ENCODE results near the gene EPHA6.

The EPHA6 gene

GRCh38 chr3:97719156-97719821 lies 904.9 kb downstream of the EPHA6 start:
- H3K27ac ChIP-seq (ENCODE audit: low read length), result no peak overlapping the region
- DNase-seq (peak; percentile 69), ATAC-seq (ENCODE audit: insufficient read depth, low read depth) (peak; percentile 98)
- H3K9me3 ChIP-seq (ENCODE audit: insufficient read depth, low read length, severe bottlenecking), result no peaks in the 10 kb centered on the region
- H3K27me3 ChIP-seq (ENCODE audit: insufficient read depth, low read length, poor library complexity), result peaks cover 8% of the 10 kb centered on the region
- H3K4me2 ChIP-seq (ENCODE audit: insufficient read depth, low read length), result peak overlapping the region; percentile 50; the same call in 1 of the 2 replicates
- no peak overlapping the region for H3K9ac ChIP-seq (ENCODE audit: low read depth, low read length)
- no peaks in the 10 kb centered on the region for H4K20me1 ChIP-seq (ENCODE audit: insufficient read depth, low read length)
- H3K4me1 ChIP-seq (ENCODE audit: insufficient read depth, low read length), result peaks cover 2% of the 10 kb centered on the region; the same call in 1 of the 2 replicates
- H3K4me3 ChIP-seq (ENCODE audit: low read depth in 1 of 2, low read length in 2 of 2), result no peak overlapping the region
- no peaks in the 10 kb centered on the region for H3K79me2 ChIP-seq (ENCODE audit: insufficient read depth, low read length)
- no peaks in the 10 kb centered on the region for H3K36me3 ChIP-seq (ENCODE audit: insufficient read depth, low read length)
- no peak overlapping the region for H2AFZ ChIP-seq (ENCODE audit: low read depth, low read length)
- no peak for TF ChIP-seq EZH2 (IDR thresholded peaks at IDR 0.05; ENCODE audit: borderline replicate concordance, low read depth, low read length, severe bottlenecking)
- TF ChIP-seq, protein P1, sequence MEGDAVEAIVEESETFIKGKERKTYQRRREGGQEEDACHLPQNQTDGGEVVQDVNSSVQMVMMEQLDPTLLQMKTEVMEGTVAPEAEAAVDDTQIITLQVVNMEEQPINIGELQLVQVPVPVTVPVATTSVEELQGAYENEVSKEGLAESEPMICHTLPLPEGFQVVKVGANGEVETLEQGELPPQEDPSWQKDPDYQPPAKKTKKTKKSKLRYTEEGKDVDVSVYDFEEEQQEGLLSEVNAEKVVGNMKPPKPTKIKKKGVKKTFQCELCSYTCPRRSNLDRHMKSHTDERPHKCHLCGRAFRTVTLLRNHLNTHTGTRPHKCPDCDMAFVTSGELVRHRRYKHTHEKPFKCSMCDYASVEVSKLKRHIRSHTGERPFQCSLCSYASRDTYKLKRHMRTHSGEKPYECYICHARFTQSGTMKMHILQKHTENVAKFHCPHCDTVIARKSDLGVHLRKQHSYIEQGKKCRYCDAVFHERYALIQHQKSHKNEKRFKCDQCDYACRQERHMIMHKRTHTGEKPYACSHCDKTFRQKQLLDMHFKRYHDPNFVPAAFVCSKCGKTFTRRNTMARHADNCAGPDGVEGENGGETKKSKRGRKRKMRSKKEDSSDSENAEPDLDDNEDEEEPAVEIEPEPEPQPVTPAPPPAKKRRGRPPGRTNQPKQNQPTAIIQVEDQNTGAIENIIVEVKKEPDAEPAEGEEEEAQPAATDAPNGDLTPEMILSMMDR (IDR thresholded peaks at IDR 0.05; ENCODE audit: borderline replicate concordance, extremely low read depth, low read length, poor library complexity, severe bottlenecking), result peak; percentile 95

DNA sequence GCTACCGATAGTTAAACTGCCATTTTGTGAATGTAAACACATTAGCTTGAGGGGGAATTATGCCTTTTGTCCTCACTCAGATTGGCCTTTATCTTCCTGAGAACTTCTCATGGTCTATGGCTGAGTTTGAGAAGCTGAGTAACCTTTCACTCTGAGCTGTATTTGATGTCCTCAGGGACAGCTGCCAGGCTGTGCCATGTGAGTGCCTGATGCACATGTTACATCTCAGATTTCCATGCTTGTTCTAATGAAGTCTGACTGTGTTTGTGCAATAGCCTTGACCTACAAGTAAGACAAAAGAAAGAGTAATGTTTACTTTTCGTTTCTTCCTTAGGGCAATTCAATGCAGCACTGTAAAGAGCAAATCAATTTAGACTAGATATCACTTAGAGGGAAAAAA lies 906.0 kb downstream of the EPHA6 start:
- TF ChIP-seq, protein P1 (IDR thresholded peaks at IDR 0.05; ENCODE audit: borderline replicate concordance, extremely low read depth, low read length, poor library complexity, severe bottlenecking), result no peak
- TF ChIP-seq EZH2 (IDR thresholded peaks at IDR 0.05; ENCODE audit: borderline replicate concordance, low read depth, low read length, severe bottlenecking), result no peak
- H3K9me3 ChIP-seq (ENCODE audit: insufficient read depth, low read length, severe bottlenecking), result no peaks in the 10 kb centered on the region
- no peaks in the 10 kb centered on the region for H3K36me3 ChIP-seq (ENCODE audit: insufficient read depth, low read length)
- H3K4me3 ChIP-seq (ENCODE audit: low read depth in 1 of 2, low read length in 2 of 2), result no peak overlapping the region
- no peak overlapping the region for H2AFZ ChIP-seq (ENCODE audit: low read depth, low read length)
- H3K27ac ChIP-seq (ENCODE audit: low read length), result no peak overlapping the region
- DNase-seq (no peak), ATAC-seq (ENCODE audit: insufficient read depth, low read depth) (no peak)
- no peaks in the 10 kb centered on the region for H3K79me2 ChIP-seq (ENCODE audit: insufficient read depth, low read length)
- H3K9ac ChIP-seq (ENCODE audit: low read depth, low read length), result no peak overlapping the region
- H3K27me3 ChIP-seq (ENCODE audit: insufficient read depth, low read length, poor library complexity), result peaks cover 8% of the 10 kb centered on the region
- no peak overlapping the region for H3K4me2 ChIP-seq (ENCODE audit: insufficient read depth, low read length)
- H3K4me1 ChIP-seq (ENCODE audit: insufficient read depth, low read length), result peaks cover 2% of the 10 kb centered on the region; the same call in 1 of the 2 replicates
- H4K20me1 ChIP-seq (ENCODE audit: insufficient read depth, low read length), result no peaks in the 10 kb centered on the region

- no peak overlapping the region for H3K4me2 ChIP-seq (ENCODE audit: insufficient read depth, low read length)
- no peaks in the 10 kb centered on the region for H3K9me3 ChIP-seq (ENCODE audit: insufficient read depth, low read length, severe bottlenecking)
- no peak overlapping the region for H3K9ac ChIP-seq (ENCODE audit: low read depth, low read length)
- DNase-seq (no peak), ATAC-seq (ENCODE audit: insufficient read depth, low read depth) (no peak)
- no peak overlapping the region for H3K27ac ChIP-seq (ENCODE audit: low read length)
- no peaks in the 10 kb centered on the region for H3K79me2 ChIP-seq (ENCODE audit: insufficient read depth, low read length)
- no peak overlapping the region for H3K4me3 ChIP-seq (ENCODE audit: low read depth in 1 of 2, low read length in 2 of 2)
- H3K36me3 ChIP-seq (ENCODE audit: insufficient read depth, low read length), result no peaks in the 10 kb centered on the region
- H3K4me1 ChIP-seq (ENCODE audit: insufficient read depth, low read length), result peaks cover 2% of the 10 kb centered on the region; the same call in 1 of the 2 replicates
- TF ChIP-seq, protein P1 (IDR thresholded peaks at IDR 0.05; ENCODE audit: borderline replicate concordance, extremely low read depth, low read length, poor library complexity, severe bottlenecking), result no peak
- TF ChIP-seq EZH2 (IDR thresholded peaks at IDR 0.05; ENCODE audit: borderline replicate concordance, low read depth, low read length, severe bottlenecking), result no peak
- H4K20me1 ChIP-seq (ENCODE audit: insufficient read depth, low read length), result no peaks in the 10 kb centered on the region
- peaks cover 8% of the 10 kb centered on the region for H3K27me3 ChIP-seq (ENCODE audit: insufficient read depth, low read length, poor library complexity)
- no peak overlapping the region for H2AFZ ChIP-seq (ENCODE audit: low read depth, low read length)
Measured at GRCh38 chr3:97721446-97721845, 907.1 kb downstream of the EPHA6 start.

Measured in DND-41 (cell line).